ENCODE measurements around the gene HELZ2. TPM values are rescaled to one million over a fixed set of nuclear protein-coding genes. Genes with fewer than 3 reads are reported as not detected.
A peak's percentile ranks its signal among the peaks of the same experiment; 100 is the strongest.
"Not testable (repeated sequence)": the region's sequence is repeated elsewhere in the genome, so short reads cannot be mapped to it uniquely, and the experiment has no call there.

The HELZ2 gene
- total RNA-seq, 1 donor from 2014 or later = 28.9 TPM

GRCh38 chr20:63572071-63572787 is 1.8 kb downstream of the HELZ2 start:
- ChIA-PET CTCF (no interaction called here), POLR2A (interaction anchor here (0.7 to 1.3 kb wide), 2 partner anchors 18 to 55 kb away, joined by 3 read pairs; partner anchors contain the start of gene GMEB2)
- Mint-ChIP-seq H3K27me3 (peaks cover 2% of the 10 kb centered on the region), H3K27ac (no peak overlapping the region), H3K4me1 (peaks cover 31% of the 10 kb centered on the region), H3K9me3 (no peaks in the 10 kb centered on the region), H3K36me3 (ENCODE audit: low read depth) (no peaks in the 10 kb centered on the region), H3K4me3 (no peak overlapping the region)
- intact Hi-C loops (cut with micrococcal nuclease) = no loop called here
- TF ChIP-seq, protein P1, sequence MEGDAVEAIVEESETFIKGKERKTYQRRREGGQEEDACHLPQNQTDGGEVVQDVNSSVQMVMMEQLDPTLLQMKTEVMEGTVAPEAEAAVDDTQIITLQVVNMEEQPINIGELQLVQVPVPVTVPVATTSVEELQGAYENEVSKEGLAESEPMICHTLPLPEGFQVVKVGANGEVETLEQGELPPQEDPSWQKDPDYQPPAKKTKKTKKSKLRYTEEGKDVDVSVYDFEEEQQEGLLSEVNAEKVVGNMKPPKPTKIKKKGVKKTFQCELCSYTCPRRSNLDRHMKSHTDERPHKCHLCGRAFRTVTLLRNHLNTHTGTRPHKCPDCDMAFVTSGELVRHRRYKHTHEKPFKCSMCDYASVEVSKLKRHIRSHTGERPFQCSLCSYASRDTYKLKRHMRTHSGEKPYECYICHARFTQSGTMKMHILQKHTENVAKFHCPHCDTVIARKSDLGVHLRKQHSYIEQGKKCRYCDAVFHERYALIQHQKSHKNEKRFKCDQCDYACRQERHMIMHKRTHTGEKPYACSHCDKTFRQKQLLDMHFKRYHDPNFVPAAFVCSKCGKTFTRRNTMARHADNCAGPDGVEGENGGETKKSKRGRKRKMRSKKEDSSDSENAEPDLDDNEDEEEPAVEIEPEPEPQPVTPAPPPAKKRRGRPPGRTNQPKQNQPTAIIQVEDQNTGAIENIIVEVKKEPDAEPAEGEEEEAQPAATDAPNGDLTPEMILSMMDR (IDR thresholded peaks at IDR 0.05) = no peak
- DNase-seq = no peak
- no peak for ATAC-seq (ENCODE audit: low read depth)

DNA sequence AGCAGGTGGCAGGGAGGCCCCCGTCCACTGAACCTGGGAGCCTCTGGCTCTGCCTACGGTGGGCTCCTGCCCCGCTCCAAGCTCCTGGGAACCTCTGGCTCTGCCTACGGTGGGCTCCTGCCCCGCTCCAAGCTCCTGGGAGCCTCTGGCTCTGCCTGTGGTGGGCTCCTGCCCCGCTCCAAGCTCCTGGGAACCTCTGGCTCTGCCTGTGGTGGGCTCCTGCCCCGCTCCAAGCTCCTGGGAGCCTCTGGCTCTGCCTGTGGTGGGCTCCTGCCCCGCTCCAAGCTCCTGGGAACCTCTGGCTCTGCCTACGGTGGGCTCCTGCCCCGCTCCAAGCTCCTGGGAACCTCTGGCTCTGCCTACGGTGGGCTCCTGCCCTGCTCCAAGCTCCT is 3.0 kb downstream of the HELZ2 start:
- H3K27me3 Mint-ChIP-seq; intact Hi-C loops (cut with micrococcal nuclease); DNase-seq; H3K9me3 Mint-ChIP-seq; ATAC-seq (ENCODE audit: low read depth); H3K36me3 Mint-ChIP-seq (ENCODE audit: low read depth); H3K4me3 Mint-ChIP-seq; H3K27ac Mint-ChIP-seq; CTCF ChIA-PET: not testable (repeated sequence)
- POLR2A ChIA-PET = interaction anchor here (0.6 kb wide), 1 partner anchor 412 kb away, joined by 3 read pairs; no protein-coding TSS in a partner anchor
- H3K4me1 Mint-ChIP-seq = peaks cover 34% of the 10 kb centered on the region

DNA sequence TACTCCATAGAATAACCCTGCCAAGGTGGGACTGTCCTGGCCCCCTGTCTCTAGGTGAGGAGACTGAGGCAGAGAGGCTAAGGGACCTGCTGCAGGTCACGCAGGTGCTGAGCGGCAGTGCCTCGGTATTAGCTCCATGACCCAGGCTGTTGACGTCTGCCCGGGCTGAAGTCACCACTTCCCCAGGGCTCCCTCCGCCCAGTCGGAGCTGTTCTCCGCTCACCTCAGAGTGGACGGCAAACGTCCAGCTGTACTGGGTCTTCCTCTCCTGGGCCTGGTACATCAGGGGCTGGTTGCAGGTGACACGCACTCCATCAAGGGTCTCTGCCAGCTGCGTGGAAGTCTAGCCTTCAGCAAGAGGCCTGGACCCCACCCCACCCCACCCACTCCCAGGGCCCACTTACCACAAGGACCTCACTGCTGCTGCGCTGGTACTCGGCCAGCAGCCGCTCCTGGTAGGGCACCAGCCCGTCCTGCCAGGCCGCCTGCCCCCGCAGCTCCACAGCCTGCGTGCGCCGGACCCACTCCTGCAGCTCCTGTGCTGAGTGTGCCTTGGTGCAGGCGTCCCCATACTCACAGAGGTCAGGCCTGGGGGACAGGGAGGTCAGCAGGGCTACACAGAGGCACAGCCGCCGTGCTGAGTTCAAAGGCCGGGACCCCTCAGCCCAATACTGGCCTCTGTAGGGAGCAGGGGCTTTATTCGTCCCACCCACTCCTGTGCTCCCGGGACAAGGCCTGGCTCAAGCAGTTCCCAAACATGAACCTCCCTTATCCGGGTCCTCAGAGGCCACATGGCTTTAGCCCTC is 3.6 kb downstream of the HELZ2 start:
- POLR2A ChIA-PET = no interaction called here
- Mint-ChIP-seq H3K4me3 (no peak overlapping the region), H3K4me1 (peaks cover 34% of the 10 kb centered on the region), H3K27me3 (no peaks in the 10 kb centered on the region), H3K36me3 (ENCODE audit: low read depth) (peaks cover 5% of the 10 kb centered on the region), H3K9me3 (no peaks in the 10 kb centered on the region), H3K27ac (no peak overlapping the region)
- TF ChIP-seq, protein P1 (IDR thresholded peaks at IDR 0.05) = no peak
- CTCF ChIA-PET = no interaction called here
- intact Hi-C loops (cut with micrococcal nuclease) = no loop called here
- DNase-seq (no peak), ATAC-seq (ENCODE audit: low read depth) (no peak)

GRCh38 chr20:63568986-63569949 is 4.8 kb downstream of the HELZ2 start:
- Mint-ChIP-seq H3K36me3 (ENCODE audit: low read depth) (peaks cover 6% of the 10 kb centered on the region), H3K27me3 (no peaks in the 10 kb centered on the region), H3K9me3 (no peaks in the 10 kb centered on the region), H3K4me3 (peak overlapping the region; percentile 35), H3K4me1 (peaks cover 32% of the 10 kb centered on the region), H3K27ac (no peak overlapping the region)
- intact Hi-C loops (cut with micrococcal nuclease) = loop anchor here (5.0 kb wide), 1 partner anchor 58 kb away; the partner anchor contains the start of gene GMEB2
- DNase-seq (no peak), ATAC-seq (ENCODE audit: low read depth) (no peak)
- ChIA-PET POLR2A (interaction anchor here (0.5 to 3.9 kb wide), 7 partner anchors 17 to 296 kb away, joined by 3 to 23 read pairs (median 13); partner anchors contain the start of genes PPDPF, PTK6 and TPD52L2), CTCF (no interaction called here)
- TF ChIP-seq, protein P1 (IDR thresholded peaks at IDR 0.05) = no peak
